IMR-90 (cell line): ENCODE data around the gene PRODH2. TPM values are rescaled to one million over a fixed set of nuclear protein-coding genes. Genes with fewer than 3 reads are reported as not detected.

Experiments used
- ATAC-seq: fragments of 200-7000 bp; cut with Tn5 transposase; 2 replicates; pipeline ENCODE4 v1.9.1; 2020; ENCODE audit warnings: low read depth, mild to moderate bottlenecking, moderate library complexity
- BruUV-seq: library from RNA; stranded (reverse); fragments of 400-500 nt; replicated peaks from 2 replicates; lab custom pipeline; 2021; lab: Mats Ljungman, UMichigan
- CTCF ChIA-PET: fragments of 300-600 bp; formaldehyde crosslinking; extraction: SDS; loops from one replicate; lab custom pipeline; 2021; ENCODE audit warnings: antibody characterized with exemption; lab: Yijun Ruan, JAX
- POLR2A ChIA-PET: fragments of 300-600 bp; sonication (Branson Sonifier 250); formaldehyde crosslinking; loops from one replicate; lab custom pipeline; 2022; ENCODE audit warnings: antibody characterized with exemption; ENCODE audit not compliant: unreplicated experiment; lab: Charles Lee
- DNase-seq: peaks from one replicate; pipeline ENCODE4 v3.0.0; 2013
- H2AFZ ChIP-seq: replicated peaks from 2 replicates; pipeline ENCODE3; 2013; ENCODE audit warnings: low read length, mild to moderate bottlenecking; ENCODE audit not compliant: poor library complexity
- H2AK5ac ChIP-seq: 2 replicates; pipeline ENCODE4 v1.6.1; 2013; ENCODE audit warnings: low read depth, low read length, inconsistent platforms
- H2AK9ac ChIP-seq: replicated peaks from 2 replicates; pipeline ENCODE3; 2013; ENCODE audit warnings: mild to moderate bottlenecking, low read depth, low read length, moderate library complexity; ENCODE audit not compliant: poor library complexity
- H2BK120ac ChIP-seq: 2 replicates; pipeline ENCODE4 v1.6.1; 2013; ENCODE audit warnings: low read depth, low read length, inconsistent platforms
- H2BK15ac ChIP-seq: 3 replicates; pipeline ENCODE4 v1.6.1; 2013; ENCODE audit warnings: low read depth, low read length, inconsistent platforms
- H2BK20ac ChIP-seq: 2 replicates; pipeline ENCODE4 v1.6.1; 2013; ENCODE audit warnings: low read depth, mild to moderate bottlenecking, inconsistent platforms, low read length, moderate library complexity
- H2BK5ac ChIP-seq: 2 replicates; pipeline ENCODE4 v1.6.1; 2013; ENCODE audit warnings: mild to moderate bottlenecking, low read depth, low read length, inconsistent platforms; ENCODE audit not compliant: poor library complexity, severe bottlenecking
- H3K14ac ChIP-seq: replicated peaks from 2 replicates; pipeline ENCODE4 v1.6.1; 2013; ENCODE audit warnings: low read depth, low read length, inconsistent platforms
- H3K18ac ChIP-seq: 2 replicates; pipeline ENCODE4 v1.6.1; 2013; ENCODE audit warnings: low read depth, low read length, control low read depth
- H3K23ac ChIP-seq: 2 replicates; pipeline ENCODE4 v1.6.1; 2013; ENCODE audit warnings: low read depth, low read length, inconsistent platforms
- H3K27ac ChIP-seq: 2 replicates; pipeline ENCODE4 v1.5.1; 2013; ENCODE audit warnings: mild to moderate bottlenecking, control low read depth, low read length; ENCODE audit not compliant: insufficient read depth
- H3K27me3 ChIP-seq: 2 replicates; pipeline ENCODE4 v1.6.1; 2013; ENCODE audit warnings: low read length; ENCODE audit not compliant: control insufficient read depth, insufficient read depth
- H3K36me3 ChIP-seq: 2 replicates; pipeline ENCODE4 v1.6.1; 2013; ENCODE audit warnings: low read length, mixed read lengths; ENCODE audit not compliant: control insufficient read depth, insufficient read depth
- H3K4ac ChIP-seq: 2 replicates; pipeline ENCODE4 v1.6.1; 2013; ENCODE audit warnings: low read depth, low read length, inconsistent platforms
- H3K4me1 ChIP-seq: 2 replicates; pipeline ENCODE4 v1.6.1; 2013; ENCODE audit warnings: low read length, mixed read lengths; ENCODE audit not compliant: control insufficient read depth, insufficient read depth
- H3K4me2 ChIP-seq: 2 replicates; pipeline ENCODE4 v1.6.1; 2013; ENCODE audit warnings: low read depth, mild to moderate bottlenecking, control low read depth, low read length, moderate library complexity
- H3K4me3 ChIP-seq: 2 replicates; pipeline ENCODE4 v1.5.1; 2013; ENCODE audit warnings: low read depth, mild to moderate bottlenecking, control low read depth, low read length, moderate library complexity; ENCODE audit not compliant: insufficient read depth
- H3K56ac ChIP-seq: 2 replicates; pipeline ENCODE4 v1.6.1; 2013; ENCODE audit warnings: low read length, inconsistent platforms; ENCODE audit not compliant: insufficient read depth; ENCODE audit errors: extremely low read depth
- H3K79me1 ChIP-seq, 2 experiments: 2 replicates each; pipeline ENCODE4 v1.6.1; 2013; ENCODE audit warnings: low read length in 2 of 2, inconsistent platforms in 1 of 2, low read depth in 1 of 2
- H3K9ac ChIP-seq: 2 replicates; pipeline ENCODE4 v1.6.1; 2013; ENCODE audit warnings: low read depth, low read length, control low read depth
- H3K9me1 ChIP-seq: 2 replicates; pipeline ENCODE4 v1.6.1; 2013; ENCODE audit warnings: low read length, inconsistent platforms; ENCODE audit not compliant: insufficient read depth
- H3K9me3 ChIP-seq: 2 replicates; pipeline ENCODE4 v1.6.1; 2013; ENCODE audit warnings: low read length; ENCODE audit not compliant: control insufficient read depth, insufficient read depth
- H4K20me1 ChIP-seq: 2 replicates; pipeline ENCODE4 v1.6.1; 2013; ENCODE audit warnings: low read length, inconsistent platforms; ENCODE audit not compliant: insufficient read depth
- H4K5ac ChIP-seq: 2 replicates; pipeline ENCODE4 v1.6.1; 2013; ENCODE audit warnings: mild to moderate bottlenecking, low read depth, low read length, control low read depth
- H4K8ac ChIP-seq, 2 experiments: 2 replicates each; pipeline ENCODE4 v1.6.1; 2013; ENCODE audit warnings: low read depth in 2 of 2, low read length in 2 of 2, control low read depth in 1 of 2, inconsistent platforms in 1 of 2
- H4K91ac ChIP-seq: 2 replicates; pipeline ENCODE4 v1.6.1; 2013; ENCODE audit warnings: low read depth, low read length, inconsistent platforms; ENCODE audit not compliant: insufficient read depth
- BHLHE40 ChIP-seq: fragments of 150-350 bp; IDR thresholded peaks from 2 replicates; pipeline ENCODE4 v1.6.1; 2016; ENCODE audit warnings: mild to moderate bottlenecking, low read depth, low read length
- CEBPB ChIP-seq: IDR thresholded peaks from 2 replicates; pipeline ENCODE4 v1.6.1; 2012; ENCODE audit warnings: low read depth, low read length, improper control_type of control experiment
- CHD1 ChIP-seq: IDR thresholded peaks from 2 replicates; pipeline ENCODE4 v1.6.1; 2012; ENCODE audit warnings: low read depth, low read length, improper control_type of control experiment
- FOS ChIP-seq: fragments of 150-350 bp; IDR thresholded peaks from 2 replicates; pipeline ENCODE4 v1.6.1; 2016; ENCODE audit warnings: low read depth, low read length
- MAFK ChIP-seq: IDR thresholded peaks from 2 replicates; pipeline ENCODE4 v1.6.1; 2012; ENCODE audit warnings: low read depth, low read length, improper control_type of control experiment
- MAZ ChIP-seq: IDR thresholded peaks from 2 replicates; pipeline ENCODE4 v1.6.1; 2012; ENCODE audit warnings: low read depth, mild to moderate bottlenecking, low read length, improper control_type of control experiment, moderate library complexity, borderline replicate concordance
- MXI1 ChIP-seq: IDR thresholded peaks from 2 replicates; pipeline ENCODE4 v1.6.1; 2012; ENCODE audit warnings: low read depth, mild to moderate bottlenecking, low read length, moderate library complexity, borderline replicate concordance
- NFE2L2 ChIP-seq: fragments of 150-350 bp; IDR thresholded peaks from 2 replicates; pipeline ENCODE4 v1.6.1; 2016; ENCODE audit warnings: low read depth, mild to moderate bottlenecking, low read length
- POLR2A ChIP-seq: IDR thresholded peaks from 2 replicates; pipeline ENCODE4 v1.6.1; 2012; ENCODE audit warnings: mild to moderate bottlenecking, low read depth, low read length
- RAD21 ChIP-seq: IDR thresholded peaks from 2 replicates; pipeline ENCODE4 v1.6.1; 2012; ENCODE audit warnings: low read length, improper control_type of control experiment
- RCOR1 ChIP-seq: IDR thresholded peaks from 2 replicates; pipeline ENCODE4 v1.6.1; 2012; ENCODE audit warnings: mild to moderate bottlenecking, low read length, improper control_type of control experiment; ENCODE audit not compliant: insufficient replicate concordance
- RFX5 ChIP-seq: IDR thresholded peaks from 2 replicates; pipeline ENCODE4 v1.8.0; 2012; ENCODE audit warnings: low read depth, mild to moderate bottlenecking, low read length, moderate library complexity
- SMC3 ChIP-seq: fragments of 150-350 bp; IDR thresholded peaks from 2 replicates; pipeline ENCODE4 v1.6.1; 2016; ENCODE audit warnings: low read depth, mild to moderate bottlenecking, antibody characterized with exemption, low read length, moderate library complexity
- WGBS, 2 experiments: methylation state at CpG; one replicate each; pipeline versions ENCODE4 v1.1.5 to v1.1.7; 2013; ENCODE audit warnings: missing lambda C conversion rate in 2 of 2; ENCODE audit not compliant: insufficient read length in 1 of 2; ENCODE audit errors: extremely low coverage in 2 of 2; 5-methylcytosine and 5-hydroxymethylcytosine counted together
- dilution Hi-C: fragments of 300-500 bp; cut with HindIII; formaldehyde crosslinking; loops from one replicate; pipeline ENCODE4 v1.14.3; 2018; ENCODE audit warnings: low sequenced_read_pairs; ENCODE audit not compliant: unreplicated experiment
- in situ Hi-C: fragments of 300-500 bp; cut with MboI; formaldehyde crosslinking; loops from 3 replicates; pipeline ENCODE4 v1.14.3; 2019; ENCODE audit warnings: low sequenced_read_pairs, inconsistent platforms, mixed read lengths
- intact Hi-C: fragments of 100-400 bp; cut with micrococcal nuclease; formaldehyde crosslinking; loops from 2 replicates; pipeline ENCODE4 v1.10.0; 2022
- polyA plus RNA-seq, 3 experiments: library from polyadenylated mRNA; depleted of rRNA; stranded (reverse); fragments of >200 nt; gene quantifications; 2 replicates each; pipeline ENCODE4 v1.2.3, GENCODE V29; 2012; ENCODE audit warnings: low replicate concordance in 1 of 3
- total RNA-seq: library from RNA; depleted of rRNA; stranded (reverse); fragments of >200 nt; gene quantifications from 2 replicates; pipeline ENCODE4 v1.2.3, GENCODE V29; 2012
- TF ChIP-seq, protein P1 (sequence below): fragments of 150-350 bp; IDR thresholded peaks from 2 replicates; pipeline ENCODE4 v1.6.1; 2017; ENCODE audit warnings: mild to moderate bottlenecking, antibody characterized with exemption, low read length, low read depth
- TF ChIP-seq, protein P2 (sequence below): conservative IDR thresholded peaks from 2 replicates; pipeline ENCODE4 v1.5.1; 2012; ENCODE audit warnings: mild to moderate bottlenecking, low read depth, low read length, improper control_type of control experiment
- TF ChIP-seq, protein P3 (sequence below): fragments of 150-350 bp; IDR thresholded peaks from 2 replicates; pipeline ENCODE4 v1.6.1; 2016; ENCODE audit warnings: low read depth, mild to moderate bottlenecking, low read length, moderate library complexity, borderline replicate concordance

Gene PRODH2
- total and polyA plus RNA-seq, 2 of the 4 experiments (the other 2 are of a cell fraction): not detected

DNA sequence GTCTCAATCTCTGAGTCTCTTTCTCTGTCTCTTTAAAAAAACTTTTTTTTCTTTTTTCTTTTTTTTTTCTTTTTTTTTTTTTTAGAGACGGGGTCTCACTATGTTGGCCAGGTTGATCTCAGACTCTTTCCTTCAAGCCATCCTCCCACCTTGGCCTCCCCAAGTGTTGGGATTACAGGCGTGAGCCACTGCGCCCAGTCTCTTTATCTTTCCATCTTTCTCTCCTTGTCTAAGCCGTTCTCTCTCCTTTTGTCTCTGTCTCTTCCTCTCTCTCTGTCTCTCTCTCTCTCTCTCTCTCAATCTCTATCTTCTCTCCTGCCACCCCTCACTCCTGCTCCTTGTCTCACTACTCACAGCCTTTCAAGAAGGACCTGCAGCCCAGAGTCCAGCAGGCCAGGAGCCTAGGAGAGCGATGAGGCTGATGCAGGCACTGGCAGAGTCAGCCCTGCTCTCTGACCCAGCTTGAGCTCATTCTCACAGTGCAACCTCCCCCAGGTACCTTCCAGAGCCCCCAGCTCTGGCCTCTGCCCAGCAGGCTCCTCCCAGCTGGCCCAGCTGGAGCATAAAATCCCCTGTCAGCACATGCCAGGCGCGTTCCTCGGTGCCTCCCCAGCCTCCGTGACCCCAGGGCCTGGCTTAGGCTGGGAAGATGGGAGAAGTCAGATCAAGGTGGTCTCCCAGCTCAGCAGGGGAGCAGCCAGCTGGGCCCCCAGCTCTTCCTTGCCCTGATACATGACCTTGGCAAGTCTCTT lies 39.6 kb upstream of the PRODH2 start, which contains the start of gene NPHS1:
NPHS1 (minus strand) TSS at position 476 of the 752 bp plus-strand sequence. CDS start 667 bp downstream, outside the sequence.
- Histone ChIP-seq H3K27ac (no peak within 1 kb of the TSS), H3K9me3 (no peaks in the 10 kb centered on the region), H3K27me3 (peaks cover 76% of the 10 kb centered on the region), H2BK15ac (no peak within 1 kb of the TSS), H2BK120ac (no peak within 1 kb of the TSS), H4K5ac (no peak within 1 kb of the TSS), H2AK9ac (no peak within 1 kb of the TSS), H4K8ac (no peak within 1 kb of the TSS), H2AK5ac (no peak within 1 kb of the TSS), H3K4me3 (no peak within 1 kb of the TSS), H3K18ac (no peak within 1 kb of the TSS), H3K56ac (no peak within 1 kb of the TSS), H2BK5ac (no peak within 1 kb of the TSS), H3K4ac (no peak within 1 kb of the TSS), H3K79me1 (no peaks in the 10 kb centered on the region), H2AFZ (peak within 1 kb of the TSS; percentile 21), H4K91ac (no peak within 1 kb of the TSS), H3K36me3 (no peaks in the 10 kb centered on the region), H4K20me1 (no peaks in the 10 kb centered on the region), H3K9ac (no peak within 1 kb of the TSS), H3K9me1 (no peaks in the 10 kb centered on the region), H3K4me2 (no peak within 1 kb of the TSS), H3K14ac (no peak within 1 kb of the TSS), H2BK20ac (no peak within 1 kb of the TSS), H3K4me1 (no peaks in the 10 kb centered on the region; the same call in 1 of the 2 replicates), H3K23ac (no peak within 1 kb of the TSS)
- intact Hi-C loops (loop anchor here (2.0 kb wide), 1 partner anchor 49 kb away; no protein-coding TSS in a partner anchor), dilution Hi-C loops (no loop called here), in situ Hi-C loops (no loop called here)
- TF ChIP-seq RAD21 (no peak), RFX5 (no peak), POLR2A (no peak), MAFK (no peak), FOS (no peak), CHD1 (no peak), RCOR1 (no peak), MXI1 (no peak), NFE2L2 (no peak), MAZ (no peak), CEBPB (no peak), SMC3 (no peak), BHLHE40 (no peak)
- TF ChIP-seq, protein P1, sequence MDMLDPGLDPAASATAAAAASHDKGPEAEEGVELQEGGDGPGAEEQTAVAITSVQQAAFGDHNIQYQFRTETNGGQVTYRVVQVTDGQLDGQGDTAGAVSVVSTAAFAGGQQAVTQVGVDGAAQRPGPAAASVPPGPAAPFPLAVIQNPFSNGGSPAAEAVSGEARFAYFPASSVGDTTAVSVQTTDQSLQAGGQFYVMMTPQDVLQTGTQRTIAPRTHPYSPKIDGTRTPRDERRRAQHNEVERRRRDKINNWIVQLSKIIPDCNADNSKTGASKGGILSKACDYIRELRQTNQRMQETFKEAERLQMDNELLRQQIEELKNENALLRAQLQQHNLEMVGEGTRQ: no peak
- TF ChIP-seq, protein P2, sequence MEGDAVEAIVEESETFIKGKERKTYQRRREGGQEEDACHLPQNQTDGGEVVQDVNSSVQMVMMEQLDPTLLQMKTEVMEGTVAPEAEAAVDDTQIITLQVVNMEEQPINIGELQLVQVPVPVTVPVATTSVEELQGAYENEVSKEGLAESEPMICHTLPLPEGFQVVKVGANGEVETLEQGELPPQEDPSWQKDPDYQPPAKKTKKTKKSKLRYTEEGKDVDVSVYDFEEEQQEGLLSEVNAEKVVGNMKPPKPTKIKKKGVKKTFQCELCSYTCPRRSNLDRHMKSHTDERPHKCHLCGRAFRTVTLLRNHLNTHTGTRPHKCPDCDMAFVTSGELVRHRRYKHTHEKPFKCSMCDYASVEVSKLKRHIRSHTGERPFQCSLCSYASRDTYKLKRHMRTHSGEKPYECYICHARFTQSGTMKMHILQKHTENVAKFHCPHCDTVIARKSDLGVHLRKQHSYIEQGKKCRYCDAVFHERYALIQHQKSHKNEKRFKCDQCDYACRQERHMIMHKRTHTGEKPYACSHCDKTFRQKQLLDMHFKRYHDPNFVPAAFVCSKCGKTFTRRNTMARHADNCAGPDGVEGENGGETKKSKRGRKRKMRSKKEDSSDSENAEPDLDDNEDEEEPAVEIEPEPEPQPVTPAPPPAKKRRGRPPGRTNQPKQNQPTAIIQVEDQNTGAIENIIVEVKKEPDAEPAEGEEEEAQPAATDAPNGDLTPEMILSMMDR: no peak
- TF ChIP-seq, protein P3, sequence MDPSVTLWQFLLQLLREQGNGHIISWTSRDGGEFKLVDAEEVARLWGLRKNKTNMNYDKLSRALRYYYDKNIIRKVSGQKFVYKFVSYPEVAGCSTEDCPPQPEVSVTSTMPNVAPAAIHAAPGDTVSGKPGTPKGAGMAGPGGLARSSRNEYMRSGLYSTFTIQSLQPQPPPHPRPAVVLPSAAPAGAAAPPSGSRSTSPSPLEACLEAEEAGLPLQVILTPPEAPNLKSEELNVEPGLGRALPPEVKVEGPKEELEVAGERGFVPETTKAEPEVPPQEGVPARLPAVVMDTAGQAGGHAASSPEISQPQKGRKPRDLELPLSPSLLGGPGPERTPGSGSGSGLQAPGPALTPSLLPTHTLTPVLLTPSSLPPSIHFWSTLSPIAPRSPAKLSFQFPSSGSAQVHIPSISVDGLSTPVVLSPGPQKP: no peak
- ATAC-seq: no peak
- ChIA-PET CTCF (no interaction called here), POLR2A (no interaction called here)
- no peak for DNase-seq
- WGBS, 2 experiments: 63% methylated on average over 3 of the region's 9 CpGs; no CpG with 5 or more reads in 1 of the 2 experiments
- no TSS peak for BruUV-seq
